HCT116 (cell line): Measurements from ENCODE around the gene ILDR1. TPM values are rescaled to one million over a fixed set of nuclear protein-coding genes. Genes with fewer than 3 reads are reported as not detected.

Source experiments
- ATAC-seq: fragments of 200-7000 bp; cut with Tn5 transposase; 2 replicates; pipeline ENCODE4 v1.9.1; 2020; ENCODE audit warnings: mild to moderate bottlenecking, moderate library complexity
- BruUV-seq: library from RNA; stranded (reverse); fragments of 400-500 nt; replicated peaks from 2 replicates; lab custom pipeline; 2021; lab: Mats Ljungman, UMichigan
- CTCF ChIA-PET: fragments of 300-600 bp; sonication (Branson Sonifier 250); formaldehyde crosslinking; loops from one replicate; lab custom pipeline; 2021; ENCODE audit warnings: antibody characterized with exemption; lab: Charles Lee
- POLR2A ChIA-PET: fragments of 300-600, 350-600 bp; sonication (Branson Sonifier 250); formaldehyde crosslinking; loops from one replicate; lab custom pipeline; 2021; ENCODE audit warnings: antibody characterized with exemption; lab: Charles Lee
- RAD21 ChIA-PET, 2 experiments: fragments of 300-600 bp; sonication (Branson Sonifier 250); formaldehyde crosslinking; loops; one replicate each; lab custom pipeline; 2023; ENCODE audit warnings: low total read pairs in 2 of 2; ENCODE audit not compliant: uncharacterized antibody in 2 of 2, unreplicated experiment in 2 of 2, low non-redundant PET in 1 of 2; lab: Charles Lee
- DNase-seq: peaks from one replicate; pipeline ENCODE4 v3.0.0-alpha.2; 2010; ENCODE audit warnings: low read depth, low spot score
- H2AFZ ChIP-seq: fragments of 200-600 bp; shearing (Covaris generic), sonication (generic); 2 replicates; pipeline ENCODE4 v1.6.1; 2017; ENCODE audit warnings: low read depth, mixed run types, mixed read lengths, antibody characterized with exemption, low read length; ENCODE audit not compliant: poor library complexity, severe bottlenecking
- H3K27ac ChIP-seq: 2 replicates; pipeline ENCODE4 v1.5.1; 2012; ENCODE audit warnings: low read depth, low read length
- H3K27me3 ChIP-seq: fragments of 200-600 bp; sonication (generic); 2 replicates; pipeline ENCODE4 v1.6.1; 2016; ENCODE audit warnings: mixed run types, low read length, mixed read lengths; ENCODE audit not compliant: insufficient read depth
- H3K36me3 ChIP-seq, 2 experiments: fragments of 200-500 bp in 1 of 2; fragments of 200-600 bp in 1 of 2; sonication (Bioruptor generic) in 1 of 2; sonication (generic) in 1 of 2; 2 replicates each; pipeline versions ENCODE4 v1.5.1 to v1.6.1; 2014 to 2016; ENCODE audit warnings: low read length in 2 of 2, inconsistent platforms in 1 of 2, mixed read lengths in 1 of 2, mixed run types in 1 of 2; ENCODE audit not compliant: insufficient read depth in 2 of 2, control insufficient read depth in 1 of 2
- H3K4me1 ChIP-seq, 2 experiments: fragments of 200-600 bp in 1 of 2; sonication (generic) in 1 of 2; 2 replicates each; pipeline versions ENCODE4 v1.5.1 to v1.6.1; 2012 to 2017; ENCODE audit warnings: low read length in 2 of 2, inconsistent platforms in 1 of 2, mild to moderate bottlenecking in 1 of 2, mixed read lengths in 1 of 2, mixed run types in 1 of 2, moderate library complexity in 1 of 2; ENCODE audit not compliant: insufficient read depth in 2 of 2, control insufficient read depth in 1 of 2
- H3K4me2 ChIP-seq: fragments of 200-600 bp; sonication (generic); 2 replicates; pipeline ENCODE4 v1.6.1; 2017; ENCODE audit warnings: mixed run types, low read length, mixed read lengths
- H3K4me3 ChIP-seq, 2 experiments: fragments of 200-600 bp in 1 of 2; sonication (generic) in 1 of 2; replicated peaks in 1 of 2; 2 replicates each; pipeline ENCODE4 v1.5.1; 2011 to 2016; ENCODE audit warnings: low read length in 2 of 2, control low read depth in 1 of 2, low read depth in 1 of 2, mild to moderate bottlenecking in 1 of 2, mixed read lengths in 1 of 2, mixed run types in 1 of 2
- H3K79me2 ChIP-seq: fragments of 200-600 bp; sonication (generic); 2 replicates; pipeline ENCODE4 v1.6.1; 2017; ENCODE audit warnings: mild to moderate bottlenecking, mixed run types, low read length, moderate library complexity, mixed read lengths; ENCODE audit not compliant: insufficient read depth
- H3K9ac ChIP-seq: fragments of 200-600 bp; sonication (generic); 2 replicates; pipeline ENCODE4 v1.6.1; 2016; ENCODE audit warnings: low read length, mixed read lengths
- H3K9me2 ChIP-seq: fragments of 200-600 bp; sonication (generic), shearing (Covaris generic); 2 replicates; pipeline ENCODE4 v1.6.1; 2017; ENCODE audit warnings: mixed run types, mild to moderate bottlenecking, moderate library complexity; ENCODE audit not compliant: insufficient read depth
- H3K9me3 ChIP-seq, 2 experiments: fragments of 200-500 bp in 1 of 2; fragments of 200-600 bp in 1 of 2; sonication (Bioruptor generic) in 1 of 2; sonication (generic) in 1 of 2; 2 replicates each; pipeline ENCODE4 v1.6.1; 2014 to 2017; ENCODE audit warnings: low read length in 2 of 2, mixed read lengths in 2 of 2, inconsistent platforms in 1 of 2, low read depth in 1 of 2, mild to moderate bottlenecking in 1 of 2, mixed run types in 1 of 2, moderate library complexity in 1 of 2; ENCODE audit not compliant: control insufficient read depth in 1 of 2, insufficient read depth in 1 of 2
- H4K20me1 ChIP-seq: fragments of 200-600 bp; sonication (generic), shearing (Covaris generic); 2 replicates; pipeline ENCODE4 v1.6.1; 2017; ENCODE audit warnings: mixed run types, mild to moderate bottlenecking, moderate library complexity; ENCODE audit not compliant: insufficient read depth
- EGR1 ChIP-seq: IDR thresholded peaks from 2 replicates; pipeline ENCODE4 v1.6.1; 2012; ENCODE audit warnings: low read depth
- ELF1 ChIP-seq: IDR thresholded peaks from 2 replicates; pipeline ENCODE4 v1.6.1; 2012; ENCODE audit warnings: low read depth, borderline replicate concordance
- EZH2 ChIP-seq: fragments of 200-600 bp; sonication (generic); IDR thresholded peaks from 2 replicates; pipeline ENCODE4 v1.6.1; 2017; ENCODE audit warnings: antibody characterized with exemption, mixed run types
- EZH2phosphoT487 ChIP-seq: fragments of 200-600 bp; IDR thresholded peaks from 2 replicates; pipeline ENCODE4 v1.6.1; 2018; ENCODE audit warnings: antibody characterized with exemption, borderline replicate concordance
- FOSL1 ChIP-seq: IDR thresholded peaks from 2 replicates; pipeline ENCODE4 v1.6.1; 2012; ENCODE audit warnings: low read depth
- JUND ChIP-seq: IDR thresholded peaks from 2 replicates; pipeline ENCODE4 v1.6.1; 2012
- POLR2A ChIP-seq: IDR thresholded peaks from 2 replicates; pipeline ENCODE4 v1.7.0; 2011; ENCODE audit warnings: borderline replicate concordance; ENCODE audit not compliant: insufficient read depth, insufficient read length; ENCODE audit errors: extremely low read depth
- POLR2AphosphoS5 ChIP-seq: IDR thresholded peaks from 2 replicates; pipeline ENCODE4 v1.6.1; 2011; ENCODE audit warnings: mild to moderate bottlenecking, low read depth, low read length, moderate library complexity
- SIN3A ChIP-seq: IDR thresholded peaks from 2 replicates; pipeline ENCODE4 v1.6.1; 2012; ENCODE audit warnings: low read depth
- SRF ChIP-seq: IDR thresholded peaks from 2 replicates; pipeline ENCODE4 v1.6.1; 2012; ENCODE audit warnings: low read depth
- TCF7L2 ChIP-seq: IDR thresholded peaks from 2 replicates; pipeline ENCODE4 v1.7.0; 2011; ENCODE audit warnings: borderline replicate concordance, inconsistent platforms; ENCODE audit not compliant: insufficient read depth, insufficient read length; ENCODE audit errors: extremely low read depth
- YY1 ChIP-seq: IDR thresholded peaks from 2 replicates; pipeline ENCODE4 v1.6.1; 2011; ENCODE audit warnings: low read length, low read depth, moderate library complexity, mild to moderate bottlenecking; ENCODE audit not compliant: insufficient replicate concordance; ENCODE audit errors: extremely low read depth
- ZFX ChIP-seq: fragments of 450-650 bp; IDR thresholded peaks from 2 replicates; pipeline ENCODE4 v1.6.1; 2017
- ZNF274 ChIP-seq: fragments of 200-500 bp; sonication (Bioruptor generic); IDR thresholded peaks from 2 replicates; pipeline ENCODE4 v1.6.1; 2014; ENCODE audit warnings: mild to moderate bottlenecking, low read depth, low read length, inconsistent platforms
- intact Hi-C: fragments of 100-400 bp; cut with micrococcal nuclease; formaldehyde crosslinking; loops from 2 replicates; pipeline ENCODE4 v1.10.0; 2022
- total RNA-seq: library from RNA; stranded (reverse); gene quantifications from one replicate; pipeline ENCODE4 v1.2.1, GENCODE V29; 2021; ENCODE audit not compliant: unreplicated experiment
- TF ChIP-seq, protein P1 (sequence below): IDR thresholded peaks from 2 replicates; pipeline ENCODE4 v1.6.1; 2012
- TF ChIP-seq, protein P2 (sequence below): IDR thresholded peaks from 2 replicates; pipeline ENCODE4 v1.6.1; 2012
- TF ChIP-seq, protein P3 (sequence below): IDR thresholded peaks from 2 replicates; pipeline ENCODE4 v1.6.1; 2012; ENCODE audit warnings: low read depth

The ILDR1 gene
- total RNA-seq, 1 experiment from 2014 or later = 2.9 TPM

DNA sequence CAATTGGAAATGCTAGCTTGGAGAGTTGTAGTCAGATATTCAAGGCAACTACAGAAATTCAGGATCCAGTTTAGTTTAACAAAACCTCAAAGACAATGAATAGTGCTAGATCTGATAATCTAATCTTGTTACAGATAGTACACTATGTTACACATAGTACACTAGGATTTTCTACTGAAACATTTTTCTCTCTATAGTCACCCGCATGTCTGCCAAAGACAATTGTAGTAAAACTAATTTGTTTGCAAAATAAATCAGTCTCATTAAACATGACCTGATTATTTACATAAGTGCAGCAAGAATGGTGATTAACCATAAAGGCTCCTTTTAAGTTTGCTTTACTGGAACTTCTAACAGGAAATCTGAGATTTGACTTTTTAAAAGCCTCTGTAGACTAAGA lies 52.0 kb downstream of the ILDR1 start:
- ChIA-PET POLR2A (no interaction called here), RAD21 (no interaction called here), CTCF (no interaction called here)
- no peaks in the 10 kb centered on the region for H4K20me1 ChIP-seq
- H3K4me3 ChIP-seq = no peak overlapping the region
- DNase-seq (no peak), ATAC-seq (no peak)
- H3K9ac ChIP-seq = no peak overlapping the region
- H3K36me3 ChIP-seq = no peaks in the 10 kb centered on the region
- H3K27ac ChIP-seq = no peak overlapping the region
- H3K9me3 ChIP-seq = no peaks in the 10 kb centered on the region
- H3K9me2 ChIP-seq = no peaks in the 10 kb centered on the region
- BruUV-seq = no TSS peak
- no peak overlapping the region for H3K4me2 ChIP-seq
- H3K27me3 ChIP-seq = no peaks in the 10 kb centered on the region
- H3K79me2 ChIP-seq = no peaks in the 10 kb centered on the region
- H3K4me1 ChIP-seq = no peaks in the 10 kb centered on the region
- intact Hi-C loops = no loop called here
- no peak overlapping the region for H2AFZ ChIP-seq
- TF ChIP-seq EZH2phosphoT487 (no peak), ELF1 (no peak), ZFX (no peak), SIN3A (no peak), EZH2 (no peak), POLR2A (no peak), TCF7L2 (no peak), JUND (no peak), ZNF274 (no peak), FOSL1 (no peak), EGR1 (no peak), SRF (no peak), POLR2AphosphoS5 (no peak), YY1 (no peak)
- TF ChIP-seq, protein P1, sequence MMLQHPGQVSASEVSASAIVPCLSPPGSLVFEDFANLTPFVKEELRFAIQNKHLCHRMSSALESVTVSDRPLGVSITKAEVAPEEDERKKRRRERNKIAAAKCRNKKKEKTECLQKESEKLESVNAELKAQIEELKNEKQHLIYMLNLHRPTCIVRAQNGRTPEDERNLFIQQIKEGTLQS = no peak
- TF ChIP-seq, protein P2, sequence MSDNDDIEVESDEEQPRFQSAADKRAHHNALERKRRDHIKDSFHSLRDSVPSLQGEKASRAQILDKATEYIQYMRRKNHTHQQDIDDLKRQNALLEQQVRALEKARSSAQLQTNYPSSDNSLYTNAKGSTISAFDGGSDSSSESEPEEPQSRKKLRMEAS = no peak
- TF ChIP-seq, protein P3, sequence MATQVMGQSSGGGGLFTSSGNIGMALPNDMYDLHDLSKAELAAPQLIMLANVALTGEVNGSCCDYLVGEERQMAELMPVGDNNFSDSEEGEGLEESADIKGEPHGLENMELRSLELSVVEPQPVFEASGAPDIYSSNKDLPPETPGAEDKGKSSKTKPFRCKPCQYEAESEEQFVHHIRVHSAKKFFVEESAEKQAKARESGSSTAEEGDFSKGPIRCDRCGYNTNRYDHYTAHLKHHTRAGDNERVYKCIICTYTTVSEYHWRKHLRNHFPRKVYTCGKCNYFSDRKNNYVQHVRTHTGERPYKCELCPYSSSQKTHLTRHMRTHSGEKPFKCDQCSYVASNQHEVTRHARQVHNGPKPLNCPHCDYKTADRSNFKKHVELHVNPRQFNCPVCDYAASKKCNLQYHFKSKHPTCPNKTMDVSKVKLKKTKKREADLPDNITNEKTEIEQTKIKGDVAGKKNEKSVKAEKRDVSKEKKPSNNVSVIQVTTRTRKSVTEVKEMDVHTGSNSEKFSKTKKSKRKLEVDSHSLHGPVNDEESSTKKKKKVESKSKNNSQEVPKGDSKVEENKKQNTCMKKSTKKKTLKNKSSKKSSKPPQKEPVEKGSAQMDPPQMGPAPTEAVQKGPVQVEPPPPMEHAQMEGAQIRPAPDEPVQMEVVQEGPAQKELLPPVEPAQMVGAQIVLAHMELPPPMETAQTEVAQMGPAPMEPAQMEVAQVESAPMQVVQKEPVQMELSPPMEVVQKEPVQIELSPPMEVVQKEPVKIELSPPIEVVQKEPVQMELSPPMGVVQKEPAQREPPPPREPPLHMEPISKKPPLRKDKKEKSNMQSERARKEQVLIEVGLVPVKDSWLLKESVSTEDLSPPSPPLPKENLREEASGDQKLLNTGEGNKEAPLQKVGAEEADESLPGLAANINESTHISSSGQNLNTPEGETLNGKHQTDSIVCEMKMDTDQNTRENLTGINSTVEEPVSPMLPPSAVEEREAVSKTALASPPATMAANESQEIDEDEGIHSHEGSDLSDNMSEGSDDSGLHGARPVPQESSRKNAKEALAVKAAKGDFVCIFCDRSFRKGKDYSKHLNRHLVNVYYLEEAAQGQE = no peak
